SK-N-SH treated with all-trans-retinoic acid at 6 μM for 48 hours (cell line): ENCODE results near the gene CNTNAP2.
"Not testable (repeated sequence)": the region's sequence is repeated elsewhere in the genome, so short reads cannot be mapped to it uniquely, and the experiment has no call there.

Source experiments
- ATAC-seq: fragments of 200-7000 bp; cut with Tn5 transposase; 3 replicates; pipeline ENCODE4 v1.9.1; 2020; ENCODE audit warnings: mild to moderate bottlenecking, moderate library complexity
- ARNTL ChIP-seq: fragments of 450-650 bp; formaldehyde crosslinking; IDR thresholded peaks from 2 replicates; pipeline ENCODE4 v1.5.0; 2020; ENCODE audit warnings: low read depth, mild to moderate bottlenecking, moderate library complexity, borderline replicate concordance
- BACH2 ChIP-seq: fragments of 250-450 bp; sonication (Bioruptor Pico); IDR thresholded peaks from 2 replicates; pipeline ENCODE4 v1.9.0; 2021; ENCODE audit warnings: mild to moderate bottlenecking, borderline replicate concordance
- CSDC2 ChIP-seq: fragments of 250-450 bp; sonication (Bioruptor Pico); IDR thresholded peaks from 2 replicates; pipeline ENCODE4 v1.5.0; 2020; ENCODE audit warnings: mild to moderate bottlenecking, moderate library complexity
- ESRRG ChIP-seq: fragments of 250-450 bp; sonication (Bioruptor Pico); IDR thresholded peaks from 2 replicates; pipeline ENCODE4 v1.6.1; 2021; ENCODE audit warnings: mild to moderate bottlenecking
- GLIS3 ChIP-seq: fragments of 250-450 bp; sonication (Bioruptor Pico); IDR thresholded peaks from 2 replicates; pipeline ENCODE4 v1.5.0; 2020; ENCODE audit warnings: mild to moderate bottlenecking, moderate library complexity
- ISL1 ChIP-seq: fragments of 250-450 bp; sonication (Bioruptor Pico); IDR thresholded peaks from 2 replicates; pipeline ENCODE4 v2.1.2; 2022; ENCODE audit warnings: mild to moderate bottlenecking, moderate library complexity
- OSR1 ChIP-seq: fragments of 250-450 bp; sonication (Bioruptor Pico); IDR thresholded peaks from 2 replicates; pipeline ENCODE4 v1.8.0; 2022; ENCODE audit warnings: moderate library complexity, mild to moderate bottlenecking, inconsistent platforms
- PATZ1 ChIP-seq: fragments of 250-450 bp; sonication (Bioruptor Pico); IDR thresholded peaks from 2 replicates; pipeline ENCODE4 v1.8.0; 2020; ENCODE audit warnings: mild to moderate bottlenecking, moderate library complexity, borderline replicate concordance
- POU6F1 ChIP-seq: fragments of 250-450 bp; sonication (Bioruptor Pico); IDR thresholded peaks from 2 replicates; pipeline ENCODE4 v1.8.0; 2021; ENCODE audit warnings: low read depth, mild to moderate bottlenecking, moderate library complexity, borderline replicate concordance
- RARB ChIP-seq: fragments of 250-450 bp; sonication (Bioruptor Pico); IDR thresholded peaks from 2 replicates; pipeline ENCODE4 v1.8.0; 2021; ENCODE audit warnings: mild to moderate bottlenecking, moderate library complexity
- TCF4 ChIP-seq: fragments of 250-450 bp; sonication (Bioruptor Pico); IDR thresholded peaks from 2 replicates; pipeline ENCODE4 v1.8.0; 2021; ENCODE audit warnings: mild to moderate bottlenecking, moderate library complexity, borderline replicate concordance
- TOX ChIP-seq: fragments of 250-450 bp; sonication (Bioruptor Pico); IDR thresholded peaks from 2 replicates; pipeline ENCODE4 v1.8.0; 2021; ENCODE audit warnings: mild to moderate bottlenecking, moderate library complexity, borderline replicate concordance
- ZC3H10 ChIP-seq: fragments of 250-450 bp; sonication (Bioruptor Pico); IDR thresholded peaks from 2 replicates; pipeline ENCODE4 v1.5.1; 2021; ENCODE audit warnings: mild to moderate bottlenecking, moderate library complexity
- ZFP30 ChIP-seq: fragments of 450-650 bp; formaldehyde crosslinking; IDR thresholded peaks from 2 replicates; pipeline ENCODE4 v1.5.0; 2022; ENCODE audit warnings: mild to moderate bottlenecking, moderate library complexity
- ZNF565 ChIP-seq: fragments of 450-650 bp; formaldehyde crosslinking; conservative IDR thresholded peaks from 2 replicates; pipeline ENCODE4 v1.5.0; 2020; ENCODE audit warnings: low read depth, mild to moderate bottlenecking, moderate library complexity
- ZNF70 ChIP-seq: fragments of 450-650 bp; formaldehyde crosslinking; IDR thresholded peaks from 2 replicates; pipeline ENCODE4 v1.5.0; 2020; ENCODE audit warnings: mild to moderate bottlenecking, moderate library complexity
- ZNF8 ChIP-seq: fragments of 450-650 bp; formaldehyde crosslinking; IDR thresholded peaks from 2 replicates; pipeline ENCODE4 v1.5.0; 2020; ENCODE audit warnings: mild to moderate bottlenecking, moderate library complexity
- TF ChIP-seq, protein P1 (sequence below): fragments of 250-450 bp; sonication (Bioruptor Pico); IDR thresholded peaks from 2 replicates; pipeline ENCODE4 v1.5.1; 2021; ENCODE audit warnings: mild to moderate bottlenecking, moderate library complexity
- TF ChIP-seq, protein P2 (sequence below): fragments of 250-450 bp; sonication (Bioruptor Pico); IDR thresholded peaks from 2 replicates; pipeline ENCODE4 v1.5.0; 2020; ENCODE audit warnings: mild to moderate bottlenecking, moderate library complexity
- TF ChIP-seq, protein P3 (sequence below): fragments of 250-450 bp; sonication (Bioruptor Pico); IDR thresholded peaks from 2 replicates; pipeline ENCODE4 v1.5.1; 2020; ENCODE audit warnings: low read depth, mild to moderate bottlenecking, moderate library complexity

Gene CNTNAP2

GRCh38 chr7:147798001-147798400, 1681.4 kb downstream of the CNTNAP2 start:
- ATAC-seq = no peak
- no peak for TF ChIP-seq ZC3H10 (CRISPR knock-in tag)
- TF ChIP-seq, protein P1, sequence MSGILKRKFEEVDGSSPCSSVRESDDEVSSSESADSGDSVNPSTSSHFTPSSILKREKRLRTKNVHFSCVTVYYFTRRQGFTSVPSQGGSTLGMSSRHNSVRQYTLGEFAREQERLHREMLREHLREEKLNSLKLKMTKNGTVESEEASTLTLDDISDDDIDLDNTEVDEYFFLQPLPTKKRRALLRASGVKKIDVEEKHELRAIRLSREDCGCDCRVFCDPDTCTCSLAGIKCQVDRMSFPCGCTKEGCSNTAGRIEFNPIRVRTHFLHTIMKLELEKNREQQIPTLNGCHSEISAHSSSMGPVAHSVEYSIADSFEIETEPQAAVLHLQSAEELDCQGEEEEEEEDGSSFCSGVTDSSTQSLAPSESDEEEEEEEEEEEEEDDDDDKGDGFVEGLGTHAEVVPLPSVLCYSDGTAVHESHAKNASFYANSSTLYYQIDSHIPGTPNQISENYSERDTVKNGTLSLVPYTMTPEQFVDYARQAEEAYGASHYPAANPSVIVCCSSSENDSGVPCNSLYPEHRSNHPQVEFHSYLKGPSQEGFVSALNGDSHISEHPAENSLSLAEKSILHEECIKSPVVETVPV (CRISPR knock-in tag) = no peak
- TF ChIP-seq, protein P2, sequence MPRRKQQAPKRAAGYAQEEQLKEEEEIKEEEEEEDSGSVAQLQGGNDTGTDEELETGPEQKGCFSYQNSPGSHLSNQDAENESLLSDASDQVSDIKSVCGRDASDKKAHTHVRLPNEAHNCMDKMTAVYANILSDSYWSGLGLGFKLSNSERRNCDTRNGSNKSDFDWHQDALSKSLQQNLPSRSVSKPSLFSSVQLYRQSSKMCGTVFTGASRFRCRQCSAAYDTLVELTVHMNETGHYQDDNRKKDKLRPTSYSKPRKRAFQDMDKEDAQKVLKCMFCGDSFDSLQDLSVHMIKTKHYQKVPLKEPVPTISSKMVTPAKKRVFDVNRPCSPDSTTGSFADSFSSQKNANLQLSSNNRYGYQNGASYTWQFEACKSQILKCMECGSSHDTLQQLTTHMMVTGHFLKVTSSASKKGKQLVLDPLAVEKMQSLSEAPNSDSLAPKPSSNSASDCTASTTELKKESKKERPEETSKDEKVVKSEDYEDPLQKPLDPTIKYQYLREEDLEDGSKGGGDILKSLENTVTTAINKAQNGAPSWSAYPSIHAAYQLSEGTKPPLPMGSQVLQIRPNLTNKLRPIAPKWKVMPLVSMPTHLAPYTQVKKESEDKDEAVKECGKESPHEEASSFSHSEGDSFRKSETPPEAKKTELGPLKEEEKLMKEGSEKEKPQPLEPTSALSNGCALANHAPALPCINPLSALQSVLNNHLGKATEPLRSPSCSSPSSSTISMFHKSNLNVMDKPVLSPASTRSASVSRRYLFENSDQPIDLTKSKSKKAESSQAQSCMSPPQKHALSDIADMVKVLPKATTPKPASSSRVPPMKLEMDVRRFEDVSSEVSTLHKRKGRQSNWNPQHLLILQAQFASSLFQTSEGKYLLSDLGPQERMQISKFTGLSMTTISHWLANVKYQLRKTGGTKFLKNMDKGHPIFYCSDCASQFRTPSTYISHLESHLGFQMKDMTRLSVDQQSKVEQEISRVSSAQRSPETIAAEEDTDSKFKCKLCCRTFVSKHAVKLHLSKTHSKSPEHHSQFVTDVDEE (CRISPR knock-in tag) = no peak
- TF ChIP-seq ISL1 (CRISPR knock-in tag) = no peak
- no peak for TF ChIP-seq CSDC2 (CRISPR knock-in tag)
- no peak for TF ChIP-seq ZNF8 (CRISPR knock-in tag)
- no peak for TF ChIP-seq TCF4 (CRISPR knock-in tag)
- TF ChIP-seq, protein P3, sequence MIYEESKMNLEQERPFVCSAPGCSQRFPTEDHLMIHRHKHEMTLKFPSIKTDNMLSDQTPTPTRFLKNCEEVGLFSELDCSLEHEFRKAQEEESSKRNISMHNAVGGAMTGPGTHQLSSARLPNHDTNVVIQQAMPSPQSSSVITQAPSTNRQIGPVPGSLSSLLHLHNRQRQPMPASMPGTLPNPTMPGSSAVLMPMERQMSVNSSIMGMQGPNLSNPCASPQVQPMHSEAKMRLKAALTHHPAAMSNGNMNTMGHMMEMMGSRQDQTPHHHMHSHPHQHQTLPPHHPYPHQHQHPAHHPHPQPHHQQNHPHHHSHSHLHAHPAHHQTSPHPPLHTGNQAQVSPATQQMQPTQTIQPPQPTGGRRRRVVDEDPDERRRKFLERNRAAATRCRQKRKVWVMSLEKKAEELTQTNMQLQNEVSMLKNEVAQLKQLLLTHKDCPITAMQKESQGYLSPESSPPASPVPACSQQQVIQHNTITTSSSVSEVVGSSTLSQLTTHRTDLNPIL (CRISPR knock-in tag) = no peak
- no peak for TF ChIP-seq POU6F1 (CRISPR knock-in tag)
- TF ChIP-seq BACH2 (CRISPR knock-in tag) = no peak
- no peak for TF ChIP-seq TOX (CRISPR knock-in tag)
- no peak for TF ChIP-seq ZFP30 (CRISPR knock-in tag)
- TF ChIP-seq ARNTL (CRISPR knock-in tag) = no peak
- no peak for TF ChIP-seq PATZ1 (CRISPR knock-in tag)
- TF ChIP-seq ZNF565 (CRISPR knock-in tag) = no peak
- no peak for TF ChIP-seq RARB (CRISPR knock-in tag)
- no peak for TF ChIP-seq ZNF70 (CRISPR knock-in tag)
- no peak for TF ChIP-seq ESRRG
- TF ChIP-seq OSR1 (CRISPR knock-in tag) = no peak
- TF ChIP-seq GLIS3 (CRISPR knock-in tag) = no peak

- not testable (repeated sequence) for ATAC-seq
Observed at GRCh38 chr7:147801762-147802161, 1685.2 kb downstream of the CNTNAP2 start.

DNA sequence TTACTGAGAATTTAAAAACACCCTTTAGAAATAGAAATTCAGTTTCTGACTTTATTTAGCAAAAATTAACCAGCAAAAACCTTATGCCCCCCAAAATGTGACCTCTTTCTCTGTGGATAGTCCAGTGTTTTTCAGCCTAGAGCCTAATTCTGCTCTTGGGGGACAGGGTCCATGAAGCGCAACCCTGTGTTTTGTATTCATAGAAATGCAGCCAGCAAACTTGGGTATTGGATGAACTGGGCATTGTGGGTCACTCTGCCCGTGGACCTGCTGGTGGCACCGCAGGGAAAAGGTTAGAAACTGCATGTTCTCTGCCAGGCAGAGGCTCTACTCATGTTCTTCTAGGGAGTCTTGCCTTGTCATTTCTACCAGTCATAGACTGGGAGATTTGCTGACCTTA, 1686.5 kb downstream of the CNTNAP2 start:
- peak; percentile 30; the same call in 1 of the 3 replicates for ATAC-seq
- TF ChIP-seq CSDC2 (CRISPR knock-in tag) = no peak
- no peak for TF ChIP-seq ARNTL (CRISPR knock-in tag)

DNA sequence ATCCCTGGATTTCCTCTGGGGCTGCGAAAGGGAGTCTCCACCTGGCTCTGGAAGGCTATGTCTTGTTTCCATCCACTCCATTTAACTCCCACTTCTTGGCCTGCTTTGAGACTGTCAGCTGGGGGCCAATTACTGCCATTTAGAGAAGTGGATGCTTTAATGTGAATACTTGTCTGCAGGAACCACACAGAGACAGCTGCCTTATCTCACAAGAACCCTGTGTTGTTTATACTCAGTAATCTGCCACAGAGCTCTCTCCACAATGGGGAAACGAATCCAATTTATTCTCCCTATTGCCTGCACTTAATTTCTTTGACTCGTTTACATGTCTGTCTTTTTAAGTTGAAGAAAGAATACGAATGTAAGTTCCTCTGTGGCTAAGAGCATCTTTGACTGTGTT, 1687.0 kb downstream of the CNTNAP2 start:
- peak; percentile 82 for ATAC-seq

More for the DNA sequence above, 1687.0 kb downstream of the CNTNAP2 start:
- TF ChIP-seq ZNF8 (CRISPR knock-in tag) (no peak), BACH2 (CRISPR knock-in tag) (no peak), RARB (CRISPR knock-in tag) (no peak), PATZ1 (CRISPR knock-in tag) (0 out of 2 replicates have a peak, but pooled peaks have one; percentile 13), ZC3H10 (CRISPR knock-in tag) (no peak), ARNTL (CRISPR knock-in tag) (no peak), OSR1 (CRISPR knock-in tag) (no peak), CSDC2 (CRISPR knock-in tag) (no peak), ISL1 (CRISPR knock-in tag) (no peak), GLIS3 (CRISPR knock-in tag) (no peak), TCF4 (CRISPR knock-in tag) (no peak), ZNF70 (CRISPR knock-in tag) (0 out of 2 replicates have a peak, but pooled peaks have one; percentile 9), ZFP30 (CRISPR knock-in tag) (no peak)
- TF ChIP-seq, protein P1 (CRISPR knock-in tag) = no peak
